T-cell (primary cell): Measurements from ENCODE around the gene VPS35L. TPM values are rescaled to one million over a fixed set of nuclear protein-coding genes. Genes with fewer than 3 reads are reported as not detected.

Experiments
- ATAC-seq, 4 experiments: fragments of 200-7000 bp in 3 of 4; fragments of 150-1000 bp in 1 of 4; cut with Tn5 transposase; replicated peaks in 1 of 4; 1 replicate in 3 of 4; 2 replicates in 1 of 4; pipeline ENCODE4 v1.10.0; 2021; ENCODE audit warnings: moderate library complexity in 3 of 4, mild to moderate bottlenecking in 2 of 4, moderate number of reproducible peaks in 1 of 4
- CTCF ChIA-PET, 2 donors: fragments of 300-600 bp; sonication (Branson Sonifier 250); formaldehyde crosslinking; loops; one replicate each; lab custom pipeline; 2022; ENCODE audit warnings: antibody characterized with exemption in 2 of 2; lab: Charles Lee
- POLR2A ChIA-PET, 2 donors: fragments of 300-600 bp; sonication (Branson Sonifier 250); formaldehyde crosslinking; loops; one replicate each; lab custom pipeline; 2022; ENCODE audit warnings: antibody characterized with exemption in 2 of 2; lab: Charles Lee
- DNase-seq, 35 experiments: peaks; one replicate each; pipeline versions ENCODE4 v3.0.0 to v3.0.0-alpha.2; 2013 to 2023
- H3K27ac ChIP-seq: one replicate; pipeline ENCODE4 v1.5.1; 2013; ENCODE audit warnings: low read length
- H3K27me3 ChIP-seq, 2 experiments: replicated peaks in 1 of 2; 1 replicate in 1 of 2; 2 replicates in 1 of 2; pipeline versions ENCODE4 v1.6.1 to v1.7.0; 2013; ENCODE audit warnings: low read length in 1 of 2, mixed read lengths in 1 of 2; ENCODE audit not compliant: control insufficient read depth in 2 of 2, insufficient read depth in 2 of 2; ENCODE audit errors: extremely low read depth in 1 of 2
- H3K36me3 ChIP-seq, 2 donors: 1 replicate in 1 of 2; 2 replicates in 1 of 2; pipeline versions ENCODE4 v1.6.1 to v1.7.0; 2013; ENCODE audit warnings: low read length in 1 of 2; ENCODE audit not compliant: control insufficient read depth in 2 of 2, insufficient read depth in 1 of 2; ENCODE audit errors: extremely low read depth in 1 of 2
- H3K4me1 ChIP-seq, 2 experiments: 1 replicate in 1 of 2; 2 replicates in 1 of 2; pipeline versions ENCODE4 v1.6.1 to v1.7.0; 2013; ENCODE audit warnings: low read length in 2 of 2, mixed read lengths in 1 of 2; ENCODE audit not compliant: insufficient read depth in 2 of 2, control insufficient read depth in 1 of 2; ENCODE audit errors: extremely low read depth in 1 of 2
- H3K4me3 ChIP-seq, 2 donors: 1 replicate in 1 of 2; 2 replicates in 1 of 2; pipeline versions ENCODE4 v1.5.1 to v1.7.0; 2013; ENCODE audit warnings: mild to moderate bottlenecking in 2 of 2, low read length in 1 of 2, moderate library complexity in 1 of 2; ENCODE audit not compliant: control insufficient read depth in 1 of 2; ENCODE audit errors: extremely low read depth in 1 of 2
- H3K9me3 ChIP-seq: 2 replicates; pipeline ENCODE4 v1.7.0; 2013
- H3K27ac Mint-ChIP-seq, 2 donors: one replicate each; pipeline ENCODE4 v1.8.0; 2020 to 2021; ENCODE audit warnings: mild to moderate bottlenecking in 2 of 2, mixed read lengths in 2 of 2
- H3K27me3 Mint-ChIP-seq, 2 donors: one replicate each; pipeline ENCODE4 v1.8.0; 2021 to 2022; ENCODE audit warnings: mixed read lengths in 2 of 2
- H3K36me3 Mint-ChIP-seq: one replicate; pipeline ENCODE4 v1.8.0; 2021; ENCODE audit warnings: mixed read lengths
- H3K4me1 Mint-ChIP-seq, 3 donors: one replicate each; pipeline ENCODE4 v1.8.0; 2020 to 2022; ENCODE audit warnings: mixed read lengths in 3 of 3, mild to moderate bottlenecking in 1 of 3
- H3K4me3 Mint-ChIP-seq, 3 donors: one replicate each; pipeline ENCODE4 v1.8.0; 2020 to 2022; ENCODE audit warnings: mild to moderate bottlenecking in 3 of 3, mixed read lengths in 3 of 3, moderate library complexity in 3 of 3
- H3K9me3 Mint-ChIP-seq, 3 donors: one replicate each; pipeline ENCODE4 v1.8.0; 2020 to 2022; ENCODE audit warnings: mixed read lengths in 3 of 3
- WGBS: methylation state at CpG from one replicate; pipeline ENCODE4 v1.1.5; 2013; ENCODE audit warnings: missing lambda C conversion rate; ENCODE audit not compliant: insufficient coverage; 5-methylcytosine and 5-hydroxymethylcytosine counted together
- total RNA-seq, 35 experiments: library from RNA in 6 of 35; stranded (reverse) in 6 of 35; fragments of 120-200 nt in 1 of 35; gene quantifications; one replicate each; pipeline versions ENCODE4 v1.2.1 to v1.2.4 and lab custom pipeline; 2013 to 2026

Gene VPS35L
- total RNA-seq, 5 donors from 2014 or later (not counting 1 experiment from before 2014, with no cell fraction given): 40.2 to 46.9 (median 42.9) TPM

GRCh38 chr16:19618876-19619275, 63.4 kb downstream of the VPS35L start:
- no peak for DNase-seq
- no peaks in the 10 kb centered on the region for H3K4me1 Mint-ChIP-seq
- Histone ChIP-seq H3K9me3 (no peaks in the 10 kb centered on the region), H3K4me3 (no peak overlapping the region), H3K27me3 (no peaks in the 10 kb centered on the region), H3K27ac (no peak overlapping the region), H3K4me1 (no peaks in the 10 kb centered on the region), H3K36me3 (peaks cover 0 to 12% of the 10 kb centered on the region in 2 donors)
- ChIA-PET CTCF (no interaction called here), POLR2A (no interaction called here)
- H3K9me3 Mint-ChIP-seq: no peaks in the 10 kb centered on the region
- ATAC-seq: no peak
- peaks cover 41% of the 10 kb centered on the region for H3K36me3 Mint-ChIP-seq
- no CpG with 5 or more reads among the region's 9 CpGs for WGBS
- no peak overlapping the region for H3K27ac Mint-ChIP-seq
- no peaks in the 10 kb centered on the region for H3K27me3 Mint-ChIP-seq
- no peak overlapping the region for H3K4me3 Mint-ChIP-seq

DNA sequence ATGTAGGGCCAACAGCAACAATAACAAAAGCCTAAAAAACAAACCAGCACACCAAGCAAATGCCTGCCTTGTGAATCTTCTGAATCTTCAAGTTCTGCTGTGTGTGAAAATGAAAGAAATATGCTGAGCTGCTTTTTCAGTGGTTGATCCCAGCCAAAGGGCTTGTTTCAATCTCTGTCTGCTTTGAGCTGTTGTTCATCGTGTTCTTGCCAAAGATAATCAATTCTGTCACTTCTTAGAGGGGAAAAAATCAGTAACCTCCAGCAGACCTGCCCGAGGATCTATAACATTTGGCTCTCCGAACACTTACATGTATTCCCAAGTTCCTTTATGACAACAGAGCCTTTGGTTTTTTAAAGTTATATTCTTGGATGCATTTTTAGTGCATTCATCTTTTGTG, 65.9 kb downstream of the VPS35L start:
- ATAC-seq (no peak), DNase-seq (no peak)
- Mint-ChIP-seq H3K27ac (no peak overlapping the region), H3K27me3 (no peaks in the 10 kb centered on the region), H3K9me3 (no peaks in the 10 kb centered on the region), H3K4me3 (no peak overlapping the region), H3K4me1 (no peaks in the 10 kb centered on the region), H3K36me3 (peaks cover 42% of the 10 kb centered on the region)
- H3K36me3 ChIP-seq: peaks cover 0 to 16% of the 10 kb centered on the region in 2 donors
- no peaks in the 10 kb centered on the region for H3K27me3 ChIP-seq
- POLR2A ChIA-PET: no interaction called here
- CTCF ChIA-PET: no interaction called here
- H3K4me3 ChIP-seq: no peak overlapping the region
- no peaks in the 10 kb centered on the region for H3K4me1 ChIP-seq
- no peak overlapping the region for H3K27ac ChIP-seq
- H3K9me3 ChIP-seq: no peaks in the 10 kb centered on the region
- 88% methylated on average over 1 of the region's 3 CpGs for WGBS

DNA sequence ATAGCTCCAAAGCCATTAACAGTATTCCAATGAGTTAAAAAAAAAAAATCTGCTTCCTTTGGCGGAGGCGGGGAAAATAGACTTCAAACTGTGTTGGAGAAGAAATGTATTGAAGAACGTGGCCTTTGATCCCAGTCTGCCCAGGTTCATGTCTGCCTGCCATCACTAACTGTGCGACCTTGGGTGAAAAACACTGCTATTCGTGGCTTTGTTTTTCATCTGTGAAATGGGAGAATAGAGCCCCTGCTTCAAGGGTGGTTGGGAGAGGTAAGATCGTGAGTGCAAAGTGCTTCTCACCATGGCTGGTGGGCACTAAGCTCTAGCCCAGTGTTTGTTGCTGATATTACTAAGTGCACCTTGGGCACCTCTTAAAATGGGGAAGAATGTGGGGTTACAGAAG, 69.5 kb downstream of the VPS35L start:
- no peak overlapping the region for H3K27ac ChIP-seq
- ATAC-seq: no peak
- Mint-ChIP-seq H3K27ac (no peak overlapping the region), H3K4me1 (no peaks in the 10 kb centered on the region), H3K27me3 (no peaks in the 10 kb centered on the region), H3K9me3 (no peaks in the 10 kb centered on the region), H3K4me3 (no peak overlapping the region), H3K36me3 (peaks cover 51% of the 10 kb centered on the region)
- no peaks in the 10 kb centered on the region for H3K4me1 ChIP-seq
- WGBS: 100% methylated on average over 4 of the region's 6 CpGs
- H3K9me3 ChIP-seq: no peaks in the 10 kb centered on the region
- POLR2A ChIA-PET: interaction anchor here in 1 of 2 donors (0.7 kb wide), 1 partner anchor 55 kb away, joined by 5 read pairs; no protein-coding TSS in a partner anchor
- peaks cover 0 to 23% of the 10 kb centered on the region in 2 donors for H3K36me3 ChIP-seq
- H3K27me3 ChIP-seq: no peaks in the 10 kb centered on the region
- H3K4me3 ChIP-seq: no peak overlapping the region
- no peak for DNase-seq
- CTCF ChIA-PET: interaction anchor here in 1 of 2 donors (0.7 kb wide), 1 partner anchor 109 kb away, joined by 3 read pairs; no protein-coding TSS in a partner anchor

- Histone ChIP-seq H3K4me3 (no peak overlapping the region), H3K27ac (no peak overlapping the region), H3K36me3 (peaks cover 11 to 33% of the 10 kb centered on the region in 2 donors), H3K9me3 (no peaks in the 10 kb centered on the region), H3K4me1 (peaks cover 5 to 16% of the 10 kb centered on the region in 2 experiments), H3K27me3 (no peaks in the 10 kb centered on the region)
- DNase-seq: no peak
- H3K4me3 Mint-ChIP-seq: no peak overlapping the region
- ATAC-seq: no peak
- H3K4me1 Mint-ChIP-seq: peaks cover 14 to 20% (median 15%) of the 10 kb centered on the region in 3 donors
- peaks cover 50% of the 10 kb centered on the region for H3K36me3 Mint-ChIP-seq
- CTCF ChIA-PET: no interaction called here
- H3K27ac Mint-ChIP-seq: peak overlapping the region in 1 of 2 donors; percentile 61
- no peaks in the 10 kb centered on the region for H3K9me3 Mint-ChIP-seq
- POLR2A ChIA-PET: no interaction called here
- H3K27me3 Mint-ChIP-seq: no peaks in the 10 kb centered on the region
- WGBS: 93% methylated on average over 2 of the region's 7 CpGs
Measured at GRCh38 chr16:19636436-19637267, 81.1 kb downstream of the VPS35L start.

GRCh38 chr16:19639986-19640421, 84.5 kb downstream of the VPS35L start:
- Histone ChIP-seq H3K4me3 (no peak overlapping the region), H3K36me3 (peaks cover 8 to 32% of the 10 kb centered on the region in 2 donors), H3K9me3 (no peaks in the 10 kb centered on the region), H3K27ac (no peak overlapping the region), H3K27me3 (no peaks in the 10 kb centered on the region), H3K4me1 (peaks cover 5 to 16% of the 10 kb centered on the region in 2 experiments)
- peaks cover 14 to 20% (median 15%) of the 10 kb centered on the region in 3 donors for H3K4me1 Mint-ChIP-seq
- H3K9me3 Mint-ChIP-seq: no peaks in the 10 kb centered on the region
- ATAC-seq: peak; percentile 77 to 91 (median 88)
- H3K4me3 Mint-ChIP-seq: peak overlapping the region; percentile 1 to 56 (median 31)
- CTCF ChIA-PET: interaction anchor here (0.7 to 1.0 kb wide), 2 partner anchors 45 to 79 kb away, joined by 3 read pairs; no protein-coding TSS in a partner anchor
- H3K36me3 Mint-ChIP-seq: peaks cover 49% of the 10 kb centered on the region
- POLR2A ChIA-PET: interaction anchor here in 1 of 2 donors (0.8 kb wide), 1 partner anchor 10 kb away, joined by 4 read pairs; no protein-coding TSS in a partner anchor
- H3K27me3 Mint-ChIP-seq: no peaks in the 10 kb centered on the region
- 12% methylated on average over 5 of the region's 8 CpGs for WGBS
- peak overlapping the region; percentile 46 to 74 for H3K27ac Mint-ChIP-seq
- peak in 17 of 35 experiments; percentile 1 to 54 (median 4) for DNase-seq

- POLR2A ChIA-PET: no interaction called here
- H3K9me3 Mint-ChIP-seq: no peaks in the 10 kb centered on the region
- H3K4me3 Mint-ChIP-seq: no peak overlapping the region
- H3K36me3 Mint-ChIP-seq: peaks cover 44% of the 10 kb centered on the region
- Histone ChIP-seq H3K27me3 (no peaks in the 10 kb centered on the region), H3K9me3 (no peaks in the 10 kb centered on the region), H3K4me1 (peaks cover 5 to 16% of the 10 kb centered on the region in 2 experiments), H3K36me3 (peaks cover 8 to 41% of the 10 kb centered on the region in 2 donors), H3K27ac (no peak overlapping the region), H3K4me3 (no peak overlapping the region)
- ATAC-seq: no peak
- DNase-seq: no peak
- CTCF ChIA-PET: no interaction called here
- no peaks in the 10 kb centered on the region for H3K27me3 Mint-ChIP-seq
- WGBS: 100% methylated on average over 1 of the region's 4 CpGs
- peaks cover 14 to 20% (median 15%) of the 10 kb centered on the region in 3 donors for H3K4me1 Mint-ChIP-seq
- no peak overlapping the region for H3K27ac Mint-ChIP-seq
Measured at GRCh38 chr16:19642501-19642900, 87.0 kb downstream of the VPS35L start.
